Effector CD8-positive, alpha-beta T cell (primary cell): Measurements from ENCODE around the gene SRSF2.
"Not testable (repeated sequence)": the region's sequence is repeated elsewhere in the genome, so short reads cannot be mapped to it uniquely, and the experiment has no call there.

ENCODE experiments used
- DNase-seq: peaks from one replicate; lab custom pipeline; 2025; lab: John Stamatoyannopoulos, UW

The SRSF2 gene

GRCh38 chr17:76700617-76701470, 36.3 kb downstream of the SRSF2 start:
- DNase-seq = no peak

GRCh38 chr17:76700270-76700616, 36.9 kb downstream of the SRSF2 start:
- DNase-seq = no peak

- not testable (repeated sequence) for DNase-seq
These were observed 38.6 kb downstream of the SRSF2 start for GRCh38 chr17:76698466-76698977.

GRCh38 chr17:76697702-76698465, 39.2 kb downstream of the SRSF2 start:
- no peak for DNase-seq

GRCh38 chr17:76696763-76697701, 40.1 kb downstream of the SRSF2 start:
- DNase-seq = no peak

GRCh38 chr17:76695059-76695831, 41.9 kb downstream of the SRSF2 start:
- DNase-seq = no peak

GRCh38 chr17:76691379-76692191, 45.5 kb downstream of the SRSF2 start:
- DNase-seq = no peak

GRCh38 chr17:76690596-76691280, 46.4 kb downstream of the SRSF2 start:
- DNase-seq = no peak

GRCh38 chr17:76689859-76690258, 47.3 kb downstream of the SRSF2 start:
- DNase-seq = no peak

- no peak for DNase-seq
These were observed 48.9 kb downstream of the SRSF2 start for GRCh38 chr17:76688165-76688622.

- DNase-seq = no peak
These were observed 49.6 kb downstream of the SRSF2 start for GRCh38 chr17:76687298-76688164.

- no peak for DNase-seq
These were observed 50.4 kb downstream of the SRSF2 start for GRCh38 chr17:76686538-76687297.

- no peak for DNase-seq
These were observed 51.3 kb downstream of the SRSF2 start for GRCh38 chr17:76685846-76686245.

GRCh38 chr17:76685366-76685765, 51.8 kb downstream of the SRSF2 start:
- DNase-seq = no peak

- no peak for DNase-seq
These were observed 52.4 kb downstream of the SRSF2 start for GRCh38 chr17:76684756-76685155.
